HEK293 (cell line): ENCODE results near the gene ATF1.
A peak's percentile ranks its signal among the peaks of the same experiment; 100 is the strongest.

ENCODE experiments used
- GFI1B ChIP-seq: fragments of 450-650 bp; formaldehyde crosslinking; IDR thresholded peaks from 2 replicates; pipeline ENCODE4 v1.5.1; 2016; ENCODE audit warnings: missing biosample characterization, missing genetic modification characterization
- HOXA7 ChIP-seq: sonication (generic); formaldehyde crosslinking; IDR thresholded peaks from 2 replicates; pipeline ENCODE4 v1.8.1; 2022; ENCODE audit warnings: missing genetic modification reagents, borderline replicate concordance
- KLF10 ChIP-seq: fragments of 450-650 bp; IDR thresholded peaks from 2 replicates; pipeline ENCODE4 v1.5.1; 2018; ENCODE audit warnings: missing biosample characterization, mild to moderate bottlenecking, missing genetic modification characterization
- KLF16 ChIP-seq: fragments of 450-650 bp; formaldehyde crosslinking; IDR thresholded peaks from 2 replicates; pipeline ENCODE4 v1.5.1; 2017; ENCODE audit warnings: missing biosample characterization, missing genetic modification characterization
- KLF17 ChIP-seq: fragments of 450-650 bp; formaldehyde crosslinking; IDR thresholded peaks from 2 replicates; pipeline ENCODE4 v1.5.1; 2016; ENCODE audit warnings: missing biosample characterization, missing genetic modification characterization
- KLF7 ChIP-seq: fragments of 450-650 bp; formaldehyde crosslinking; IDR thresholded peaks from 2 replicates; pipeline ENCODE4 v1.5.1; 2016; ENCODE audit warnings: missing biosample characterization, missing genetic modification characterization, borderline replicate concordance
- MZF1 ChIP-seq: fragments of 450-650 bp; formaldehyde crosslinking; IDR thresholded peaks from 2 replicates; pipeline ENCODE4 v1.5.1; 2017; ENCODE audit warnings: missing biosample characterization, missing genetic modification characterization, borderline replicate concordance
- SALL2 ChIP-seq: fragments of 450-650 bp; formaldehyde crosslinking; IDR thresholded peaks from 2 replicates; pipeline ENCODE4 v1.5.0; 2017; ENCODE audit warnings: missing biosample characterization, mild to moderate bottlenecking, missing genetic modification characterization, borderline replicate concordance
- SETDB1 ChIP-seq: IDR thresholded peaks from one replicate; pipeline ENCODE4 v1.6.1; 2017; ENCODE audit warnings: mild to moderate bottlenecking, low read length, moderate library complexity, mixed read lengths; ENCODE audit not compliant: insufficient read length
- SP7 ChIP-seq: fragments of 450-650 bp; formaldehyde crosslinking; IDR thresholded peaks from 2 replicates; pipeline ENCODE4 v1.5.1; 2016; ENCODE audit warnings: missing biosample characterization, missing genetic modification characterization
- ZBTB26 ChIP-seq: fragments of 450-650 bp; formaldehyde crosslinking; optimal IDR thresholded peaks from 2 replicates; pipeline ENCODE3; 2016; ENCODE audit warnings: missing biosample characterization, mild to moderate bottlenecking, missing genetic modification characterization
- ZNF140 ChIP-seq: fragments of 450-650 bp; formaldehyde crosslinking; IDR thresholded peaks from 2 replicates; pipeline ENCODE4 v1.5.1; 2016; ENCODE audit warnings: missing biosample characterization, missing genetic modification characterization
- ZNF148 ChIP-seq: fragments of 450-650 bp; formaldehyde crosslinking; IDR thresholded peaks from 2 replicates; pipeline ENCODE4 v1.5.0; 2017; ENCODE audit warnings: missing biosample characterization, missing genetic modification characterization, borderline replicate concordance
- ZNF23 ChIP-seq: fragments of 450-650 bp; formaldehyde crosslinking; IDR thresholded peaks from 2 replicates; pipeline ENCODE4 v1.5.1; 2016; ENCODE audit warnings: missing biosample characterization, missing genetic modification characterization, borderline replicate concordance
- ZNF266 ChIP-seq: fragments of 450-650 bp; formaldehyde crosslinking; IDR thresholded peaks from 2 replicates; pipeline ENCODE4 v1.5.1; 2016; ENCODE audit warnings: missing biosample characterization, missing genetic modification characterization, low read depth
- ZNF280D ChIP-seq: fragments of 450-650 bp; formaldehyde crosslinking; IDR thresholded peaks from 2 replicates; pipeline ENCODE4 v1.5.1; 2016; ENCODE audit warnings: missing biosample characterization, missing genetic modification characterization
- ZNF292 ChIP-seq: fragments of 450-650 bp; formaldehyde crosslinking; IDR thresholded peaks from 2 replicates; pipeline ENCODE4 v1.5.1; 2016; ENCODE audit warnings: low read depth, missing biosample characterization, missing genetic modification characterization, borderline replicate concordance
- ZNF324 ChIP-seq: fragments of 450-650 bp; formaldehyde crosslinking; IDR thresholded peaks from 2 replicates; pipeline ENCODE4 v1.5.1; 2016; ENCODE audit warnings: missing biosample characterization, missing genetic modification characterization
- ZNF341 ChIP-seq: fragments of 450-650 bp; formaldehyde crosslinking; IDR thresholded peaks from 2 replicates; pipeline ENCODE4; 2016; ENCODE audit warnings: low read depth, missing biosample characterization, missing genetic modification characterization
- ZNF391 ChIP-seq: fragments of 450-650 bp; formaldehyde crosslinking; IDR thresholded peaks from 2 replicates; pipeline ENCODE4 v1.5.1; 2016; ENCODE audit warnings: low read depth, missing biosample characterization, missing genetic modification characterization, borderline replicate concordance
- ZNF394 ChIP-seq: fragments of 450-650 bp; formaldehyde crosslinking; IDR thresholded peaks from 2 replicates; pipeline ENCODE4 v1.5.1; 2016; ENCODE audit warnings: missing biosample characterization, missing genetic modification characterization, mild to moderate bottlenecking, moderate library complexity, borderline replicate concordance
- ZNF548 ChIP-seq: fragments of 450-650 bp; formaldehyde crosslinking; IDR thresholded peaks from 2 replicates; pipeline ENCODE4 v1.5.1; 2016; ENCODE audit warnings: missing biosample characterization, missing genetic modification characterization
- ZNF558 ChIP-seq: fragments of 450-650 bp; formaldehyde crosslinking; IDR thresholded peaks from 2 replicates; pipeline ENCODE4 v1.5.1; 2016; ENCODE audit warnings: missing biosample characterization, missing genetic modification characterization
- ZNF596 ChIP-seq: fragments of 450-650 bp; IDR thresholded peaks from 2 replicates; pipeline ENCODE4 v1.5.0; 2018; ENCODE audit warnings: missing biosample characterization, mild to moderate bottlenecking, missing genetic modification characterization, moderate library complexity
- ZNF621 ChIP-seq: fragments of 450-650 bp; formaldehyde crosslinking; IDR thresholded peaks from 2 replicates; pipeline ENCODE4 v1.5.1; 2017; ENCODE audit warnings: missing biosample characterization, missing genetic modification characterization
- ZNF639 ChIP-seq: fragments of 450-650 bp; formaldehyde crosslinking; IDR thresholded peaks from 2 replicates; pipeline ENCODE4 v1.5.1; 2016; ENCODE audit warnings: missing biosample characterization, missing genetic modification characterization
- ZNF660 ChIP-seq: fragments of 450-650 bp; IDR thresholded peaks from 2 replicates; pipeline ENCODE4 v1.5.1; 2018; ENCODE audit warnings: missing biosample characterization, mild to moderate bottlenecking, missing genetic modification characterization
- ZSCAN5A ChIP-seq: fragments of 450-650 bp; formaldehyde crosslinking; IDR thresholded peaks from 2 replicates; pipeline ENCODE4 v1.5.1; 2016; ENCODE audit warnings: missing biosample characterization, missing genetic modification characterization

The ATF1 gene

GRCh38 chr12:50725011-50725942 lies 38.6 kb upstream of the ATF1 start (continued):
- TF ChIP-seq GFI1B (tag by site-specific recombination) (no peak), HOXA7 (CRISPR knock-in tag) (no peak), KLF10 (tag by site-specific recombination) (peak; percentile 67), MZF1 (tag by site-specific recombination) (peak; percentile 40; the same call in 1 of the 2 replicates), KLF16 (tag by site-specific recombination) (peak; percentile 45; the same call in 1 of the 2 replicates), KLF17 (tag by site-specific recombination) (no peak), ZNF548 (no peak), SP7 (tag by site-specific recombination) (peak; percentile 94), ZNF23 (no peak), ZNF148 (tag by site-specific recombination) (no peak), SETDB1 (no peak), ZNF341 (tag by site-specific recombination) (no peak), ZNF639 (tag by site-specific recombination) (0 out of 2 replicates have a peak, but pooled peaks have one; percentile 18), ZNF596 (tag by site-specific recombination) (no peak), KLF7 (tag by site-specific recombination) (no peak), ZBTB26 (tag by site-specific recombination) (no peak), ZNF621 (tag by site-specific recombination) (no peak), ZNF660 (tag by site-specific recombination) (no peak), ZNF140 (tag by site-specific recombination) (no peak), ZNF292 (no peak), ZNF394 (peak; percentile 58), ZNF280D (tag by site-specific recombination) (no peak), ZNF558 (tag by site-specific recombination) (no peak), ZNF324 (tag by site-specific recombination) (no peak), ZNF391 (0 out of 2 replicates have a peak, but pooled peaks have one; percentile 25), SALL2 (tag by site-specific recombination) (no peak), ZNF266 (tag by site-specific recombination) (no peak), ZSCAN5A (tag by site-specific recombination) (no peak)
